ENCODE measurements around the gene ZNF582. TPM values are rescaled to one million over a fixed set of nuclear protein-coding genes. Genes with fewer than 3 reads are reported as not detected.

Gene ZNF582
- total and polyA plus RNA-seq, 2 donors (not counting 1 experiment from before 2014, with no cell fraction given): 4.8 to 10.0 TPM

- Mint-ChIP-seq H3K9me3 (ENCODE audit: insufficient read depth) (no peaks in the 10 kb centered on the region), H3K27ac (no peak overlapping the region), H3K4me3 (no peak overlapping the region), H3K27me3 (peaks cover 1% of the 10 kb centered on the region), H3K4me1 (peaks cover 2% of the 10 kb centered on the region)
- no peak overlapping the region for H3K4me2 ChIP-seq (replicated peaks; ENCODE audit: low read depth, low read length, poor library complexity, severe bottlenecking)
- H3K27ac ChIP-seq (ENCODE audit: low read length in 2 of 2): no peak overlapping the region
- no peaks in the 10 kb centered on the region for H3K79me2 ChIP-seq (ENCODE audit: control insufficient read depth, insufficient read depth, low read length)
- intact Hi-C loops (cut with micrococcal nuclease): no loop called here
- no peak for DNase-seq
- no peak for ATAC-seq (ENCODE audit: low read depth)
- H3K9ac ChIP-seq (ENCODE audit: low read length): no peak overlapping the region
- no peaks in the 10 kb centered on the region for H4K20me1 ChIP-seq (ENCODE audit: control insufficient read depth, insufficient read depth, low read length, poor library complexity, severe bottlenecking)
- no peak overlapping the region for H3K4me3 ChIP-seq (ENCODE audit: control extremely low read depth in 1 of 5, extremely low read depth in 1 of 5, insufficient read depth in 1 of 5, low read depth in 2 of 5, low read length in 4 of 5)
- POLR2A ChIA-PET: no interaction called here
- no peak overlapping the region for H2AFZ ChIP-seq (ENCODE audit: insufficient read depth, low read depth, low read length, poor library complexity, severe bottlenecking)
- no peaks in the 10 kb centered on the region for H3K27me3 ChIP-seq (replicated peaks in 1 of 4; ENCODE audit: control extremely low read depth in 1 of 4, control insufficient read depth in 3 of 4, insufficient read depth in 4 of 4, low read length in 3 of 4)
- peaks cover 0 to 3% (median 0%) of the 10 kb centered on the region in 3 donors for H3K9me3 ChIP-seq (ENCODE audit: control extremely low read depth in 1 of 3, control insufficient read depth in 2 of 3, insufficient read depth in 1 of 3, low read length in 2 of 3)
- H3K4me1 ChIP-seq (ENCODE audit: control insufficient read depth in 2 of 2, insufficient read depth in 2 of 2, low read length in 2 of 2): no peaks in the 10 kb centered on the region
- TF ChIP-seq CTCF (IDR thresholded peaks at IDR 0.05) (no peak), EZH2 (IDR thresholded peaks at IDR 0.05; ENCODE audit: borderline replicate concordance, insufficient read depth, low read depth, low read length, poor library complexity, severe bottlenecking) (no peak)
- 87% methylated on average over 2 of the region's 5 CpGs for WGBS (ENCODE audit: insufficient coverage)
- no peaks in the 10 kb centered on the region for H3K36me3 ChIP-seq (replicated peaks in 1 of 2; ENCODE audit: control extremely low read depth in 1 of 2, control insufficient read depth in 1 of 2, extremely low read depth in 1 of 2, insufficient read depth in 2 of 2, low read length in 1 of 2)
- CTCF ChIA-PET: interaction anchor here (0.9 to 2.5 kb wide), 8 partner anchors 14 to 715 kb away, joined by 3 to 16 read pairs (median 5); no protein-coding TSS in a partner anchor
These were observed 45.0 kb downstream of the ZNF582 start for GRCh38 chr19:56348289-56348877.

- Histone ChIP-seq H3K27me3 (replicated peaks in 1 of 4; ENCODE audit: control extremely low read depth in 1 of 4, control insufficient read depth in 3 of 4, insufficient read depth in 4 of 4, low read length in 3 of 4) (peaks cover 0 to 3% (median 0%) of the 10 kb centered on the region in 4 experiments), H3K79me2 (ENCODE audit: control insufficient read depth, insufficient read depth, low read length) (no peaks in the 10 kb centered on the region), H2AFZ (ENCODE audit: insufficient read depth, low read depth, low read length, poor library complexity, severe bottlenecking) (no peak overlapping the region), H3K9ac (ENCODE audit: low read length) (no peak overlapping the region), H3K9me3 (ENCODE audit: control extremely low read depth in 1 of 3, control insufficient read depth in 2 of 3, insufficient read depth in 1 of 3, low read length in 2 of 3) (peaks cover 0 to 3% (median 0%) of the 10 kb centered on the region in 3 donors), H3K27ac (ENCODE audit: low read length in 2 of 2) (no peak overlapping the region), H3K4me3 (ENCODE audit: control extremely low read depth in 1 of 5, extremely low read depth in 1 of 5, insufficient read depth in 1 of 5, low read depth in 2 of 5, low read length in 4 of 5) (no peak overlapping the region), H4K20me1 (ENCODE audit: control insufficient read depth, insufficient read depth, low read length, poor library complexity, severe bottlenecking) (no peaks in the 10 kb centered on the region), H3K4me2 (replicated peaks; ENCODE audit: low read depth, low read length, poor library complexity, severe bottlenecking) (no peak overlapping the region), H3K4me1 (ENCODE audit: control insufficient read depth in 2 of 2, insufficient read depth in 2 of 2, low read length in 2 of 2) (no peaks in the 10 kb centered on the region), H3K36me3 (replicated peaks in 1 of 2; ENCODE audit: control extremely low read depth in 1 of 2, control insufficient read depth in 1 of 2, extremely low read depth in 1 of 2, insufficient read depth in 2 of 2, low read length in 1 of 2) (no peaks in the 10 kb centered on the region)
- Mint-ChIP-seq H3K9me3 (ENCODE audit: insufficient read depth) (peaks cover 4% of the 10 kb centered on the region), H3K4me3 (no peak overlapping the region), H3K4me1 (peaks cover 2% of the 10 kb centered on the region), H3K27ac (no peak overlapping the region), H3K27me3 (peaks cover 9% of the 10 kb centered on the region)
- TF ChIP-seq CTCF (IDR thresholded peaks at IDR 0.05) (no peak), EZH2 (IDR thresholded peaks at IDR 0.05; ENCODE audit: borderline replicate concordance, insufficient read depth, low read depth, low read length, poor library complexity, severe bottlenecking) (no peak)
- DNase-seq: no peak
- intact Hi-C loops (cut with micrococcal nuclease): no loop called here
- ATAC-seq (ENCODE audit: low read depth): no peak
- WGBS (ENCODE audit: insufficient coverage): 93% methylated on average over 7 of the region's 7 CpGs
- POLR2A ChIA-PET: no interaction called here
- CTCF ChIA-PET: interaction anchor here (1.3 to 2.5 kb wide), 3 partner anchors 21 to 94 kb away, joined by 3 to 16 read pairs (median 6); no protein-coding TSS in a partner anchor
These were observed 46.1 kb downstream of the ZNF582 start for GRCh38 chr19:56347163-56347778.

Data from B cell (primary cell).